GM10248 (cell line): ENCODE results near the gene NRP2.

Experiments used
- CTCF ChIA-PET: fragments of 300-600 bp; sonication (Branson Sonifier 250); formaldehyde crosslinking; extraction: SDS; loops from one replicate; lab custom pipeline; 2021; ENCODE audit warnings: antibody characterized with exemption; lab: Yijun Ruan, JAX
- POLR2A ChIA-PET: fragments of 350-650 bp; sonication (Branson Sonifier 250); formaldehyde crosslinking; extraction: SDS; loops from one replicate; lab custom pipeline; 2020; ENCODE audit warnings: antibody characterized with exemption; lab: Yijun Ruan, JAX
- DNase-seq: peaks from one replicate; pipeline ENCODE4 v3.0.0; 2012; ENCODE audit errors: extremely low spot score
- CTCF ChIP-seq: IDR thresholded peaks from 2 replicates; pipeline ENCODE4 v1.5.1; 2012; ENCODE audit warnings: mild to moderate bottlenecking, low read depth; ENCODE audit errors: extremely low read depth, missing control alignments, control extremely low read depth

NRP2 gene

GRCh38 chr2:205650931-205651330 lies 31.4 kb upstream of the NRP2 start:
- DNase-seq: no peak
- ChIA-PET POLR2A (no interaction called here), CTCF (interaction anchor here (1.5 to 3.0 kb wide), 2 partner anchors 10 to 28 kb away, joined by 9 to 12 read pairs; no protein-coding TSS in a partner anchor)
- no peak for TF ChIP-seq CTCF

- POLR2A ChIA-PET: no interaction called here
Observed at GRCh38 chr2:205651719-205652118, 30.6 kb upstream of the NRP2 start.

GRCh38 chr2:205654878-205655605 lies 27.3 kb upstream of the NRP2 start:
- no peak for DNase-seq
- ChIA-PET POLR2A (no interaction called here), CTCF (interaction anchor here (1.3 to 1.7 kb wide), 2 partner anchors 21 to 43 kb away, joined by 3 to 8 read pairs; no protein-coding TSS in a partner anchor)
- TF ChIP-seq CTCF: no peak

More at GRCh38 chr2:205651719-205652118, 30.6 kb upstream of the NRP2 start:
- CTCF ChIA-PET: interaction anchor here (1.5 to 3.0 kb wide), 3 partner anchors 9 to 35 kb away, joined by 3 to 12 read pairs (median 3); no protein-coding TSS in a partner anchor
- no peak for DNase-seq
- TF ChIP-seq CTCF: no peak

GRCh38 chr2:205655779-205656456 lies 26.4 kb upstream of the NRP2 start:
- DNase-seq: no peak
- CTCF ChIA-PET: no interaction called here
- POLR2A ChIA-PET: no interaction called here
- no peak for TF ChIP-seq CTCF

GRCh38 chr2:205656461-205656860 lies 25.8 kb upstream of the NRP2 start:
- CTCF ChIA-PET: no interaction called here
- no peak for DNase-seq
- TF ChIP-seq CTCF: no peak
- POLR2A ChIA-PET: no interaction called here

- DNase-seq: no peak
- TF ChIP-seq CTCF: no peak
- POLR2A ChIA-PET: no interaction called here
- CTCF ChIA-PET: no interaction called here
Observed at GRCh38 chr2:205656941-205657340, 25.4 kb upstream of the NRP2 start.
